ENCODE results near the gene RFK. TPM values are rescaled to one million over a fixed set of nuclear protein-coding genes. Genes with fewer than 3 reads are reported as not detected.

Gene RFK
- total RNA-seq, 1 donor from 2014 or later: 26.8 TPM

DNA sequence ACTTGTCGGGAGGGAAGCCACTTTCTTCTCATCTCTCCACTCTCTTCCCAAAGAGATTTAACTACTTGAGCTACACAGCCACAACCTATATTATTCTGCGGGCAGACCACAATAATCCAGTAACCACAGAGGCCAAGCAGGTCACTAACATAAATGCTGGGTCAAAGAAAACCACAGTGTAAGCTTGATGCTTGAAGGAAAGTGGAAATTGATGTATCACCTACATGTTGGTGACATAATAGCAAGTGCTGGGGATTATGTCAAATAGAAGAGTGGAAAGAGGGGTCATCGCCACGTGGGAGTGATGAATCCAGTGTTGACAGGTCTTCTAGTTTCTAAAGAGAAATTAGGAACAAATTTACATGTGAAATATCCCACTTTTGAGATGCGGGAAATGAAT lies 40.9 kb downstream of the RFK start:
- Histone ChIP-seq H3K27ac (ENCODE audit: low read depth, low read length) (no peak overlapping the region), H3K79me2 (ENCODE audit: insufficient read depth, low read length) (no peaks in the 10 kb centered on the region), H4K20me1 (ENCODE audit: insufficient read depth, low read length) (no peaks in the 10 kb centered on the region), H2AFZ (ENCODE audit: low read depth, low read length) (no peak overlapping the region), H3K9me3 (ENCODE audit: insufficient read depth, low read depth, low read length) (no peaks in the 10 kb centered on the region), H3K4me1 (ENCODE audit: insufficient read depth, low read length) (no peaks in the 10 kb centered on the region), H3K4me3 (ENCODE audit: insufficient read depth, low read depth, low read length) (no peak overlapping the region), H3K36me3 (ENCODE audit: insufficient read depth, low read length) (no peaks in the 10 kb centered on the region), H3K27me3 (ENCODE audit: insufficient read depth, low read length) (peaks cover 38% of the 10 kb centered on the region), H3K4me2 (ENCODE audit: low read length) (no peak overlapping the region), H3K9ac (ENCODE audit: low read length) (no peak overlapping the region)
- FAIRE-seq (no peak), DNase-seq (ENCODE audit: low read depth) (peak; percentile 53)
- no peak overlapping the region for H3K27ac Mint-ChIP-seq (ENCODE audit: unreplicated experiment)
- peaks cover 1% of the 10 kb centered on the region for H3K36me3 Mint-ChIP-seq (ENCODE audit: low read depth, unreplicated experiment)
- H3K9me3 Mint-ChIP-seq (ENCODE audit: unreplicated experiment): peaks cover 3% of the 10 kb centered on the region
- peaks cover 48% of the 10 kb centered on the region for H3K27me3 Mint-ChIP-seq (ENCODE audit: low read depth, unreplicated experiment)
- H3K4me3 Mint-ChIP-seq (ENCODE audit: unreplicated experiment): no peak overlapping the region
- TF ChIP-seq, protein P1, sequence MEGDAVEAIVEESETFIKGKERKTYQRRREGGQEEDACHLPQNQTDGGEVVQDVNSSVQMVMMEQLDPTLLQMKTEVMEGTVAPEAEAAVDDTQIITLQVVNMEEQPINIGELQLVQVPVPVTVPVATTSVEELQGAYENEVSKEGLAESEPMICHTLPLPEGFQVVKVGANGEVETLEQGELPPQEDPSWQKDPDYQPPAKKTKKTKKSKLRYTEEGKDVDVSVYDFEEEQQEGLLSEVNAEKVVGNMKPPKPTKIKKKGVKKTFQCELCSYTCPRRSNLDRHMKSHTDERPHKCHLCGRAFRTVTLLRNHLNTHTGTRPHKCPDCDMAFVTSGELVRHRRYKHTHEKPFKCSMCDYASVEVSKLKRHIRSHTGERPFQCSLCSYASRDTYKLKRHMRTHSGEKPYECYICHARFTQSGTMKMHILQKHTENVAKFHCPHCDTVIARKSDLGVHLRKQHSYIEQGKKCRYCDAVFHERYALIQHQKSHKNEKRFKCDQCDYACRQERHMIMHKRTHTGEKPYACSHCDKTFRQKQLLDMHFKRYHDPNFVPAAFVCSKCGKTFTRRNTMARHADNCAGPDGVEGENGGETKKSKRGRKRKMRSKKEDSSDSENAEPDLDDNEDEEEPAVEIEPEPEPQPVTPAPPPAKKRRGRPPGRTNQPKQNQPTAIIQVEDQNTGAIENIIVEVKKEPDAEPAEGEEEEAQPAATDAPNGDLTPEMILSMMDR (IDR thresholded peaks at IDR 0.05; ENCODE audit: insufficient read depth, low read depth, low read length): no peak
- no peak for TF ChIP-seq EZH2 (IDR thresholded peaks at IDR 0.05; ENCODE audit: insufficient read depth, low read length)
- peaks cover 5% of the 10 kb centered on the region for H3K4me1 Mint-ChIP-seq (ENCODE audit: low read depth, unreplicated experiment)

DNA sequence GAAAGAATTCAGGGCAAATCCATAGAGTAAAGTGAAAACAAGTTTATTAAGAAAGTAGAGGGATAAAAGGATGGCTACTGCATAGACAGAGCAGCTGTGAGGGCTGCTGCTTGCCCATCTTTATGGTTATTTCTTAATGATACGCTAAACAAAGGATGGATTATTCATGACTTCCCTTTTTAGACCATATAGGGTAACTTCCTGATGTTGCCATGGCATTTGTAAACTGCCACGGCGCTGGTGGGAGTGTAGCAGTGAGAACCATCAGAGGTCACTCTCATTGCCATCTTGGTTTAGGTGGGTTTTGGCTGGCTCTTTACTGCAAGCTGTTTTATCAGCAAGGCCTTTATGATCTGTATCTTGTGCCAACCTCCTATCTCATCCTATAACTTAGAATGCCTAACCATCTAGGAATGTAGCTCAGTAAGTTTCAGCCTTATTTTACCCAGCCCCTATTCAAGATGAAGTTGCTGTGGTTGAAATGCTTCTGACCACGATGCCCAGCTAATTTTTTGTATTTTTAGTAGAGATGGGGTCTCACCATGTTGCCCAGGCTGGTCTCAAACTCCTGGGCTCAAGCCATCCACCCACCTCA lies 42.1 kb downstream of the RFK start:
- TF ChIP-seq, protein P1 (IDR thresholded peaks at IDR 0.05; ENCODE audit: insufficient read depth, low read depth, low read length): no peak
- no peak for TF ChIP-seq EZH2 (IDR thresholded peaks at IDR 0.05; ENCODE audit: insufficient read depth, low read length)
- DNase-seq (ENCODE audit: low read depth): no peak

DNA sequence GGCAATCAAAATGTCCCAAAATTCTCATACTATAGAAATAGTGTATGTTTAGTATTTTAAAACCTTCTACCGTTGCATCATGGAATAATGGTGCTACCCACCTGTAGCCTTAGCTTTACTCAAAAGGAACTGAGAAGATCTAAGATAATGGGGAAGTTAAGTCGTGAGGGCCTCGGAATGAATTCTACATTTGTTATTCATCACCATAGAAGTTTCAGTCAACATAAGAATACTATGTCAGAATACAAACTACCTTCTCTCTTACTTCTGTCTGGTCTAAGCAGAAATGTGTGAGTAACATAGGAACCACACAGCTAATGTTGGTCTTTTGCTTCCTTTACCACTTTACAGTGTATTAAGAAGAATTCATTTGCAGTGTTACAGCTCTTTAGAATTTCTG lies 43.2 kb downstream of the RFK start:
- Histone ChIP-seq H3K4me1 (ENCODE audit: insufficient read depth, low read length) (no peaks in the 10 kb centered on the region), H3K27me3 (ENCODE audit: insufficient read depth, low read length) (peaks cover 27% of the 10 kb centered on the region), H3K79me2 (ENCODE audit: insufficient read depth, low read length) (no peaks in the 10 kb centered on the region), H3K4me2 (ENCODE audit: low read length) (no peak overlapping the region), H4K20me1 (ENCODE audit: insufficient read depth, low read length) (no peaks in the 10 kb centered on the region), H3K36me3 (ENCODE audit: insufficient read depth, low read length) (no peaks in the 10 kb centered on the region), H3K27ac (ENCODE audit: low read depth, low read length) (no peak overlapping the region), H2AFZ (ENCODE audit: low read depth, low read length) (no peak overlapping the region), H3K9me3 (ENCODE audit: insufficient read depth, low read depth, low read length) (no peaks in the 10 kb centered on the region), H3K4me3 (ENCODE audit: insufficient read depth, low read depth, low read length) (no peak overlapping the region), H3K9ac (ENCODE audit: low read length) (no peak overlapping the region)
- Mint-ChIP-seq H3K27me3 (ENCODE audit: low read depth, unreplicated experiment) (peaks cover 33% of the 10 kb centered on the region), H3K4me1 (ENCODE audit: low read depth, unreplicated experiment) (peaks cover 5% of the 10 kb centered on the region), H3K27ac (ENCODE audit: unreplicated experiment) (no peak overlapping the region), H3K4me3 (ENCODE audit: unreplicated experiment) (no peak overlapping the region), H3K36me3 (ENCODE audit: low read depth, unreplicated experiment) (peaks cover 1% of the 10 kb centered on the region), H3K9me3 (ENCODE audit: unreplicated experiment) (peaks cover 3% of the 10 kb centered on the region)
- no peak for TF ChIP-seq EZH2 (IDR thresholded peaks at IDR 0.05; ENCODE audit: insufficient read depth, low read length)
- TF ChIP-seq, protein P1 (IDR thresholded peaks at IDR 0.05; ENCODE audit: insufficient read depth, low read depth, low read length): no peak
- FAIRE-seq: no peak
- no peak for DNase-seq (ENCODE audit: low read depth)

More for the DNA sequence above, 42.1 kb downstream of the RFK start:
- Histone ChIP-seq H3K36me3 (ENCODE audit: insufficient read depth, low read length) (no peaks in the 10 kb centered on the region), H3K27ac (ENCODE audit: low read depth, low read length) (no peak overlapping the region), H3K27me3 (ENCODE audit: insufficient read depth, low read length) (peaks cover 33% of the 10 kb centered on the region), H3K4me3 (ENCODE audit: insufficient read depth, low read depth, low read length) (no peak overlapping the region), H3K9ac (ENCODE audit: low read length) (no peak overlapping the region), H3K4me2 (ENCODE audit: low read length) (no peak overlapping the region), H3K79me2 (ENCODE audit: insufficient read depth, low read length) (no peaks in the 10 kb centered on the region), H3K9me3 (ENCODE audit: insufficient read depth, low read depth, low read length) (no peaks in the 10 kb centered on the region), H4K20me1 (ENCODE audit: insufficient read depth, low read length) (no peaks in the 10 kb centered on the region), H2AFZ (ENCODE audit: low read depth, low read length) (no peak overlapping the region), H3K4me1 (ENCODE audit: insufficient read depth, low read length) (no peaks in the 10 kb centered on the region)
- H3K4me1 Mint-ChIP-seq (ENCODE audit: low read depth, unreplicated experiment): peaks cover 5% of the 10 kb centered on the region
- no peak overlapping the region for H3K27ac Mint-ChIP-seq (ENCODE audit: unreplicated experiment)
- H3K9me3 Mint-ChIP-seq (ENCODE audit: unreplicated experiment): peaks cover 3% of the 10 kb centered on the region
- H3K27me3 Mint-ChIP-seq (ENCODE audit: low read depth, unreplicated experiment): peaks cover 41% of the 10 kb centered on the region
- H3K36me3 Mint-ChIP-seq (ENCODE audit: low read depth, unreplicated experiment): peaks cover 1% of the 10 kb centered on the region
- FAIRE-seq: no peak
- H3K4me3 Mint-ChIP-seq (ENCODE audit: unreplicated experiment): no peak overlapping the region
